ENCODE data around the gene DBP.

Gene DBP

GRCh38 chr19:48674921-48675824, 38.0 kb upstream of the DBP start:
- no peak overlapping the region for H3K27ac ChIP-seq (ENCODE audit: low read depth, low read length)

DNA sequence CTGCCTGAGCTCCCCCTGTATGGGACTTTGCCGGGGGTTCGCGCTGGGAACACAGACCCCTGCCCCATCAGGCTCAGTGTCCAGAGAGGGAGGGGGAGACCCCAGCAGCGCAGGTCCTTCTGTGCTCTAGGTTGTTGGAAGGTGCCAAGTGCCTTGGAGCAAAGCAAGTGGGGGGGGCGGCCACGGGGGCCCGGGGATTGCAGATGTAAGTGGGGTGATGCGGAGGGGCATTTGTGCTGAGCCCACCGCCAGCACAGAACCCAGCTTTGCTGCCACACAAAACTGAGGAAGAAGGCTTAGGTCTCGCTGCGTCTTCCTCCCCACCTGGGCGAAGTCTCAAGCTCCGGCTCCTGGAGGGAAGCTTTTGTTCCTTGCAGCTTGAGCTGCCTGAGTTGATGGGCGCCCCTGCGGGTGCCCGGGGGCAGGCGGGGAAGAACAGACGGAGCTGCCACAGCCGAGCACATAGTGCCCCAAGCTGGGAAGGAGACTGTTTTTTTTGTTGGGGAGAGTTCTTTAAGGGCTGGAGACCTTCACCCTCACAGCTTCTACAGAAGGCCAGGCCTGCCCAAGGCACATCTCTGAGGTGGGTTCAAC, 37.1 kb upstream of the DBP start:
- Histone ChIP-seq H3K9ac (ENCODE audit: low read length) (no peak overlapping the region), H3K27me3 (ENCODE audit: control insufficient read depth, insufficient read depth, low read length) (peaks cover 21% of the 10 kb centered on the region), H3K27ac (ENCODE audit: low read depth, low read length) (no peak overlapping the region), H3K4me3 (ENCODE audit: low read depth, low read length) (peak overlapping the region; percentile 28), H3K9me3 (ENCODE audit: control insufficient read depth, insufficient read depth, low read depth, low read length) (0 out of 2 replicates have a peak, but pooled peaks cover 3% of the 10 kb centered on the region), H3K4me1 (ENCODE audit: control insufficient read depth, insufficient read depth, low read length) (peaks cover 32% of the 10 kb centered on the region), H3K36me3 (ENCODE audit: control insufficient read depth, insufficient read depth, low read length) (no peaks in the 10 kb centered on the region)

More at GRCh38 chr19:48674921-48675824, 38.0 kb upstream of the DBP start:
- Histone ChIP-seq H3K27me3 (ENCODE audit: control insufficient read depth, insufficient read depth, low read length) (peaks cover 21% of the 10 kb centered on the region), H3K4me1 (ENCODE audit: control insufficient read depth, insufficient read depth, low read length) (peaks cover 32% of the 10 kb centered on the region), H3K36me3 (ENCODE audit: control insufficient read depth, insufficient read depth, low read length) (no peaks in the 10 kb centered on the region), H3K9ac (ENCODE audit: low read length) (no peak overlapping the region), H3K9me3 (ENCODE audit: control insufficient read depth, insufficient read depth, low read depth, low read length) (no peaks in the 10 kb centered on the region), H3K4me3 (ENCODE audit: low read depth, low read length) (peak overlapping the region; percentile 28; the same call in 1 of the 2 replicates)

DNA sequence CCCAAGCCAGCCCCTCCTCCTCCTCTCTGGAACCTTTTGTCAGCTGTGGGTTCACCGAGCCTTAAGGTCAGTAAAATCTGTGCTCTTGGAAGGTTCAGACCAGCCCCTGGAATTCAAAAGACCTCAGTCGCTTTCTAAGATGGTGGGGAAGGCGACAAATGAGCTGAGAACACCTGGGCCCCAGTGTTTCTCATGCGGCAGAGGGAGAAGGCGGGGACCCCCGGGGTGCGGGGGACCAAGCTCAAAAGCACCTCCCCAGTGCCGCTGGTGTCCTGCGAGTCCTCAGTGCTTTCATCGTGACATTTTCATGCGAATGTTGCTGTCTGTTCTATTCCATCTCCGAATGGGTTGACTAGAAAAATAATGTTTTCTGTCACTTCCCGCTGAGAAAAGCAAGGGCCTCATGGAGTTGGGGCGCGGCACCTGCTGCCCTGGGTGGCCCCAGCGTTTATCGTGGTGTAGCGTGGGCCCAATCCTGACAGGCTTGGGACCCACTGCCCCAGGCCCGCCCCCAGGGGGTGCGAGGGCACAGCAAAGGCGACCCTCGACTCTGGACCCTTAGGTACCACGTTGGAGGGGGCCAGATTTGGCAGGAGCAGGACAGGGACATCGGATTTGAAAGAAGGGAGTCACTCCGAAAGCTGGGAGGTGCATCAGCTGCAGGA, 36.4 kb upstream of the DBP start:
- H3K4me1 ChIP-seq (ENCODE audit: control insufficient read depth, insufficient read depth, low read length): peaks cover 32% of the 10 kb centered on the region
- no peak overlapping the region for H3K27ac ChIP-seq (ENCODE audit: low read depth, low read length)
- H3K9ac ChIP-seq (ENCODE audit: low read length): no peak overlapping the region
- 0 out of 2 replicates have a peak, but pooled peaks cover 3% of the 10 kb centered on the region for H3K9me3 ChIP-seq (ENCODE audit: control insufficient read depth, insufficient read depth, low read depth, low read length)
- H3K4me3 ChIP-seq (ENCODE audit: low read depth, low read length): peak overlapping the region; percentile 28
- H3K27me3 ChIP-seq (ENCODE audit: control insufficient read depth, insufficient read depth, low read length): peaks cover 21% of the 10 kb centered on the region
- no peaks in the 10 kb centered on the region for H3K36me3 ChIP-seq (ENCODE audit: control insufficient read depth, insufficient read depth, low read length)

DNA sequence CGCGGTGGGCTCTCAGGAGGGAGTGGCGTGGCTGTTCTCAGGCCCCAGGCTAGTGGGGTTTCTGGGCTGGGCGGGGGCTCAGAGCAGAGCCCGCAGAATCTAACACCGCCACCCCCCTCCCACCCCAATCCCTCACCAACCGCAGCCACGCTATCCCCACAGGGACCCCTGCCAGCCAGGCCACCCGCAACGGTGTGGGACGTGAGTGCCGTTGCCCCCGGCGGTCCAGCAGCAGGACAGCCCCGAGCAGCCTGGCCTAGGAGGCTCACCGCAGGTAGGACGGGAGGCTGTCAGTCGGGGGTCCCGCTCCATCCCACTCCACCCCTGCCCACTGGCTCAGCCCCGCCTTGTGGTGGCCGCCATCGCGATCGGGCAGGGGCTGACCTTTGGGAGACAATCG, 35.8 kb upstream of the DBP start, which contains the start of gene NTN5:
Gene NTN5, minus strand, starts transcription at position 24 of the 400 bp plus-strand sequence. CDS start 2,031 bp downstream, outside the sequence.
- Histone ChIP-seq H3K4me1 (ENCODE audit: control insufficient read depth, insufficient read depth, low read length) (peaks cover 32% of the 10 kb centered on the region), H3K4me3 (ENCODE audit: low read depth, low read length) (peak within 1 kb of the TSS; percentile 28), H3K9ac (ENCODE audit: low read length) (no peak within 1 kb of the TSS), H3K27me3 (ENCODE audit: control insufficient read depth, insufficient read depth, low read length) (peaks cover 21% of the 10 kb centered on the region), H3K9me3 (ENCODE audit: control insufficient read depth, insufficient read depth, low read depth, low read length) (0 out of 2 replicates have a peak, but pooled peaks cover 3% of the 10 kb centered on the region), H3K36me3 (ENCODE audit: control insufficient read depth, insufficient read depth, low read length) (no peaks in the 10 kb centered on the region), H3K27ac (ENCODE audit: low read depth, low read length) (no peak within 1 kb of the TSS)

DNA sequence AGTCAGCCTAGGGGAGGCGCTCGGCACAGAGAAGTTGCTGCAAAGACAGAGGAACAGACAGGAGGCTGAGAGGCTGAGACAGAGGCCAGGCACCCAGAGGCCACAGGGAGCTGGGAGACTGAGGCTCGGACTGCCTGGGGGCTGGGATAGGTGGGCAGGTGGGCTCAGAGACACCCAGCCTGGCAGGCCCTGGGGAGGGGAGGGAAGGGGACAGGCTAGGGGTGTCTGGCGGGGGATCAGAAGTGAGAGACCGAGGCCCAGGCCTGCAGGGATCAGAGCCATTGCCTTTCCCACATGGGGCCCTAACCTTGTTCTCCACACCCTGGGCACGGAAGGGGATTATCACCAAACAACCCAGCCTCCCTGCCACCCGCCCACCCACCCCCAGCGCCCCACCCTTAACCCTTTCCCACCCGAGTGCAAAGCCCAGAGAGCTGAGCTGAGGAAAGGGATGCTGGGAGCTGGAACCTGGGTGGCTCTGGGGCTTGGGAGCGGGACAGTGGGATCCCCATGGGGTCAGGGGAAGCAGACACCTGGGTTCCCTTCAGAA, 34.3 kb upstream of the DBP start:
- Histone ChIP-seq H3K9me3 (ENCODE audit: control insufficient read depth, insufficient read depth, low read depth, low read length) (0 out of 2 replicates have a peak, but pooled peaks cover 3% of the 10 kb centered on the region), H3K36me3 (ENCODE audit: control insufficient read depth, insufficient read depth, low read length) (no peaks in the 10 kb centered on the region), H3K4me1 (ENCODE audit: control insufficient read depth, insufficient read depth, low read length) (peaks cover 32% of the 10 kb centered on the region), H3K27ac (ENCODE audit: low read depth, low read length) (no peak overlapping the region), H3K27me3 (ENCODE audit: control insufficient read depth, insufficient read depth, low read length) (peaks cover 21% of the 10 kb centered on the region), H3K9ac (ENCODE audit: low read length) (no peak overlapping the region), H3K4me3 (ENCODE audit: low read depth, low read length) (no peak overlapping the region)

GRCh38 chr19:48670699-48671445, 33.7 kb upstream of the DBP start:
- Histone ChIP-seq H3K4me1 (ENCODE audit: control insufficient read depth, insufficient read depth, low read length) (peaks cover 32% of the 10 kb centered on the region), H3K36me3 (ENCODE audit: control insufficient read depth, insufficient read depth, low read length) (no peaks in the 10 kb centered on the region), H3K27me3 (ENCODE audit: control insufficient read depth, insufficient read depth, low read length) (peaks cover 21% of the 10 kb centered on the region), H3K9ac (ENCODE audit: low read length) (no peak overlapping the region), H3K9me3 (ENCODE audit: control insufficient read depth, insufficient read depth, low read depth, low read length) (0 out of 2 replicates have a peak, but pooled peaks cover 3% of the 10 kb centered on the region), H3K4me3 (ENCODE audit: low read depth, low read length) (no peak overlapping the region), H3K27ac (ENCODE audit: low read depth, low read length) (no peak overlapping the region)

GRCh38 chr19:48669903-48670668, 32.9 kb upstream of the DBP start:
- H3K4me3 ChIP-seq (ENCODE audit: low read depth, low read length): no peak overlapping the region
- H3K9me3 ChIP-seq (ENCODE audit: control insufficient read depth, insufficient read depth, low read depth, low read length): 0 out of 2 replicates have a peak, but pooled peaks cover 3% of the 10 kb centered on the region
- no peak overlapping the region for H3K9ac ChIP-seq (ENCODE audit: low read length)
- H3K4me1 ChIP-seq (ENCODE audit: control insufficient read depth, insufficient read depth, low read length): peaks cover 27% of the 10 kb centered on the region
- H3K36me3 ChIP-seq (ENCODE audit: control insufficient read depth, insufficient read depth, low read length): no peaks in the 10 kb centered on the region
- peaks cover 21% of the 10 kb centered on the region for H3K27me3 ChIP-seq (ENCODE audit: control insufficient read depth, insufficient read depth, low read length)
- H3K27ac ChIP-seq (ENCODE audit: low read depth, low read length): no peak overlapping the region

- peaks cover 14% of the 10 kb centered on the region for H3K4me1 ChIP-seq (ENCODE audit: control insufficient read depth, insufficient read depth, low read length)
- H3K9ac ChIP-seq (ENCODE audit: low read length): no peak overlapping the region
- H3K9me3 ChIP-seq (ENCODE audit: control insufficient read depth, insufficient read depth, low read depth, low read length): 0 out of 2 replicates have a peak, but pooled peaks cover 3% of the 10 kb centered on the region
- peaks cover 8% of the 10 kb centered on the region; the same call in 1 of the 2 replicates for H3K27me3 ChIP-seq (ENCODE audit: control insufficient read depth, insufficient read depth, low read length)
- no peaks in the 10 kb centered on the region for H3K36me3 ChIP-seq (ENCODE audit: control insufficient read depth, insufficient read depth, low read length)
- no peak overlapping the region for H3K4me3 ChIP-seq (ENCODE audit: low read depth, low read length)
- no peak overlapping the region for H3K27ac ChIP-seq (ENCODE audit: low read depth, low read length)
Measured at GRCh38 chr19:48668761-48669160, 31.6 kb upstream of the DBP start.

- H3K36me3 ChIP-seq (ENCODE audit: control insufficient read depth, insufficient read depth, low read length): no peaks in the 10 kb centered on the region
- peaks cover 4% of the 10 kb centered on the region; the same call in 1 of the 2 replicates for H3K27me3 ChIP-seq (ENCODE audit: control insufficient read depth, insufficient read depth, low read length)
- H3K9ac ChIP-seq (ENCODE audit: low read length): no peak overlapping the region
- 0 out of 2 replicates have a peak, but pooled peaks cover 3% of the 10 kb centered on the region for H3K9me3 ChIP-seq (ENCODE audit: control insufficient read depth, insufficient read depth, low read depth, low read length)
- H3K4me1 ChIP-seq (ENCODE audit: control insufficient read depth, insufficient read depth, low read length): peaks cover 10% of the 10 kb centered on the region
- no peak overlapping the region for H3K27ac ChIP-seq (ENCODE audit: low read depth, low read length)
- no peak overlapping the region for H3K4me3 ChIP-seq (ENCODE audit: low read depth, low read length)
Measured at GRCh38 chr19:48668332-48668731, 31.2 kb upstream of the DBP start.

Data from HUES6 (cell line).